GM12891 (cell line): ENCODE results near the gene PDIA2.

Experiments used
- POLR2A ChIP-seq: IDR thresholded peaks from 2 replicates; pipeline ENCODE4 v1.6.1; 2011; ENCODE audit warnings: low read depth, low read length, control low read depth
- POLR2AphosphoS5 ChIP-seq: IDR thresholded peaks from 2 replicates; pipeline ENCODE4 v1.6.1; 2011; ENCODE audit warnings: low read depth, low read length, control low read depth
- POU2F2 ChIP-seq: IDR thresholded peaks from 2 replicates; pipeline ENCODE4 v1.6.1; 2011; ENCODE audit warnings: low read depth, mild to moderate bottlenecking, control low read depth, low read length, moderate library complexity
- SPI1 ChIP-seq: IDR thresholded peaks from 2 replicates; pipeline ENCODE4 v1.6.1; 2011; ENCODE audit warnings: low read depth, low read length, control low read depth
- TAF1 ChIP-seq: IDR thresholded peaks from 2 replicates; pipeline ENCODE4 v1.6.1; 2011; ENCODE audit warnings: low read depth, low read length, control low read depth

DNA sequence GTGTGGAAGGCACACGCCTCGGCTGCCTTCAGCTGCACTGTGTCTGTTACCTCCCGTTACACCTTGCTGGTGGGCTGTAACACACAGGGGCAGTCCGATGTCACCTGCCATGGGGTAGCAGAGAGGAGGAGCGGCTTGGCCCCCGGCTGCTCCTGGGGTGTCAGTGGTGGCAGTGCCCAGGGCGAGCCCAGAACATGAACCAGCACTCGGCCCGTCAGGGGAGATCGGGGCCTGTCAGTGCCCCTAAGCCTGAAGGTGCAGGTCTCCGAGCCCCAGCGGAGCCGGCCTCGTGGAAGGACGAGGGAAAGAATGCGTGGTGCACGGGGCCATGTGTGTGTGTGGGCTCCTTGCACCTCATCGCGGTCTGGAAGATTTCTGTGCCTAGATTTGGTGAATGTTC, 22.6 kb upstream of the PDIA2 start:
- no peak for TF ChIP-seq POLR2A
- no peak for TF ChIP-seq POLR2AphosphoS5
- no peak for TF ChIP-seq TAF1
- no peak for TF ChIP-seq POU2F2
- no peak for TF ChIP-seq SPI1
